Neural progenitor cell (in vitro differentiated cells): Measurements from ENCODE around the gene GCN1. TPM values are rescaled to one million over a fixed set of nuclear protein-coding genes. Genes with fewer than 3 reads are reported as not detected.

ENCODE experiments used
- DNase-seq: peaks from one replicate; pipeline ENCODE4 v3.0.0-alpha.2; 2016; ENCODE audit warnings: low spot score
- H2AFZ ChIP-seq: fragments of 200-600 bp; sonication (generic); replicated peaks from 2 replicates; pipeline ENCODE4 v1.6.1; 2016; ENCODE audit warnings: antibody characterized with exemption
- H3F3A ChIP-seq: fragments of 200-600 bp; sonication (generic); 2 replicates; pipeline ENCODE4 v1.6.1; 2016; ENCODE audit warnings: antibody characterized with exemption, low read depth
- H3K27ac ChIP-seq: fragments of 200-600 bp; sonication (generic); 2 replicates; pipeline ENCODE4 v1.5.1; 2016; ENCODE audit warnings: mild to moderate bottlenecking
- H3K27me3 ChIP-seq: fragments of 200-600 bp; sonication (generic); 2 replicates; pipeline ENCODE4 v1.6.1; 2016; ENCODE audit warnings: mild to moderate bottlenecking, moderate library complexity
- H3K36me3 ChIP-seq: fragments of 200-600 bp; sonication (generic); 2 replicates; pipeline ENCODE4 v1.5.1; 2016
- H3K4me1 ChIP-seq: fragments of 200-600 bp; sonication (generic); 2 replicates; pipeline ENCODE4 v1.6.1; 2016; ENCODE audit warnings: mixed run types
- H3K4me2 ChIP-seq: fragments of 200-600 bp; sonication (generic); 2 replicates; pipeline ENCODE4 v1.6.1; 2016
- H3K4me3 ChIP-seq: fragments of 200-600 bp; sonication (generic); 2 replicates; pipeline ENCODE4 v1.5.1; 2016
- H3K79me2 ChIP-seq: fragments of 200-600 bp; sonication (generic); 2 replicates; pipeline ENCODE4 v1.6.1; 2016; ENCODE audit warnings: low read depth
- H3K9ac ChIP-seq: fragments of 200-600 bp; sonication (generic); 2 replicates; pipeline ENCODE4 v1.6.1; 2016
- H3K9me3 ChIP-seq: fragments of 200-600 bp; sonication (generic); 2 replicates; pipeline ENCODE4 v1.5.1; 2016; ENCODE audit warnings: low read depth
- H4K20me1 ChIP-seq: fragments of 200-600 bp; sonication (generic); 2 replicates; pipeline ENCODE4 v1.6.1; 2016; ENCODE audit warnings: low read depth
- H3K27ac Mint-ChIP-seq: 3 replicates; pipeline ENCODE4 v1.8.0; 2021; ENCODE audit warnings: mixed read lengths
- H3K27me3 Mint-ChIP-seq: 2 replicates; pipeline ENCODE4 v1.8.0; 2022; ENCODE audit warnings: low read depth, mild to moderate bottlenecking, inconsistent platforms, moderate library complexity, mixed read lengths; ENCODE audit not compliant: insufficient read depth
- H3K36me3 Mint-ChIP-seq: 3 replicates; pipeline ENCODE4 v1.8.0; 2021; ENCODE audit warnings: mixed read lengths
- H3K4me1 Mint-ChIP-seq: 3 replicates; pipeline ENCODE4 v1.8.0; 2021; ENCODE audit warnings: mixed read lengths
- H3K4me3 Mint-ChIP-seq: 3 replicates; pipeline ENCODE4 v1.8.0; 2021; ENCODE audit warnings: mild to moderate bottlenecking, moderate library complexity, mixed read lengths
- H3K9me3 Mint-ChIP-seq: 3 replicates; pipeline ENCODE4 v1.8.0; 2020; ENCODE audit warnings: mixed read lengths
- EZH2 ChIP-seq: fragments of 200-600 bp; sonication (generic); IDR thresholded peaks from 2 replicates; pipeline ENCODE4 v1.6.1; 2017; ENCODE audit warnings: antibody characterized with exemption, mild to moderate bottlenecking, moderate library complexity
- EZH2phosphoT487 ChIP-seq: fragments of 200-600 bp; sonication (generic); IDR thresholded peaks from 2 replicates; pipeline ENCODE4 v1.6.1; 2017; ENCODE audit warnings: antibody characterized with exemption
- total RNA-seq: library from RNA; depleted of rRNA; stranded (reverse); fragments of >200 nt; gene quantifications from 2 replicates; pipeline ENCODE4 v1.2.3, GENCODE V29; 2015; ENCODE audit warnings: low replicate concordance
- TF ChIP-seq, protein P1 (sequence below): fragments of 200-600 bp; sonication (generic); IDR thresholded peaks from 2 replicates; pipeline ENCODE4 v1.5.1; 2017; ENCODE audit warnings: antibody characterized with exemption, mild to moderate bottlenecking

Gene GCN1
- total RNA-seq, 1 donor from 2014 or later = 60.9 TPM

DNA sequence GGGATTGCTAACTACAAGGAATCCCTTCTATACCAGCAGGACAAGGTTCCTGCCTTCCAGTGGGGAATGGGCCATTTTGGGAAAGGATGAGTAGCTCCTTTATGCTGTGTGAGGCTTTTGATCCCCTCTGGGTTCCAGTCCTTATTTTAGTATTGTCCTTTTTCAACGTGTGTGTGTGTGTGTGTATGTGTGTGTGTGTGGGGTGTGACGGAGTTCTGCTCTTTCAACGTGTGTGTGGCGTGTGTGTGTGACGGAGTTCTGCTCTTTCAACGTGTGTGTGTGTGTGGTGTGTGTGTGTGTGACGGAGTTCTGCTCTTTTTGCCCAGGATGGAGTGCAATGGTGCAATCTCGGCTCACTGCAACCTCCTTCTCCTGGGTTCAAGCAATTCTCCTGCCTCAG lies 105.4 kb downstream of the GCN1 start:
- H3K27ac ChIP-seq = no peak overlapping the region
- no peak overlapping the region for H3K4me2 ChIP-seq
- no peaks in the 10 kb centered on the region for H3K36me3 ChIP-seq
- H3K9ac ChIP-seq = no peak overlapping the region
- Mint-ChIP-seq H3K4me1 (peaks cover 65% of the 10 kb centered on the region), H3K27me3 (peaks cover 5% of the 10 kb centered on the region), H3K27ac (peak overlapping the region; percentile 31), H3K4me3 (peak overlapping the region; percentile 3), H3K9me3 (no peaks in the 10 kb centered on the region), H3K36me3 (peaks cover 7% of the 10 kb centered on the region)
- no peaks in the 10 kb centered on the region for H3K27me3 ChIP-seq
- TF ChIP-seq, protein P1, sequence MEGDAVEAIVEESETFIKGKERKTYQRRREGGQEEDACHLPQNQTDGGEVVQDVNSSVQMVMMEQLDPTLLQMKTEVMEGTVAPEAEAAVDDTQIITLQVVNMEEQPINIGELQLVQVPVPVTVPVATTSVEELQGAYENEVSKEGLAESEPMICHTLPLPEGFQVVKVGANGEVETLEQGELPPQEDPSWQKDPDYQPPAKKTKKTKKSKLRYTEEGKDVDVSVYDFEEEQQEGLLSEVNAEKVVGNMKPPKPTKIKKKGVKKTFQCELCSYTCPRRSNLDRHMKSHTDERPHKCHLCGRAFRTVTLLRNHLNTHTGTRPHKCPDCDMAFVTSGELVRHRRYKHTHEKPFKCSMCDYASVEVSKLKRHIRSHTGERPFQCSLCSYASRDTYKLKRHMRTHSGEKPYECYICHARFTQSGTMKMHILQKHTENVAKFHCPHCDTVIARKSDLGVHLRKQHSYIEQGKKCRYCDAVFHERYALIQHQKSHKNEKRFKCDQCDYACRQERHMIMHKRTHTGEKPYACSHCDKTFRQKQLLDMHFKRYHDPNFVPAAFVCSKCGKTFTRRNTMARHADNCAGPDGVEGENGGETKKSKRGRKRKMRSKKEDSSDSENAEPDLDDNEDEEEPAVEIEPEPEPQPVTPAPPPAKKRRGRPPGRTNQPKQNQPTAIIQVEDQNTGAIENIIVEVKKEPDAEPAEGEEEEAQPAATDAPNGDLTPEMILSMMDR = no peak
- TF ChIP-seq EZH2phosphoT487 (no peak), EZH2 (no peak)
- H3F3A ChIP-seq = peaks cover 28% of the 10 kb centered on the region
- H4K20me1 ChIP-seq = peaks cover 1% of the 10 kb centered on the region
- no peak overlapping the region for H2AFZ ChIP-seq
- peaks cover 39% of the 10 kb centered on the region for H3K4me1 ChIP-seq
- H3K9me3 ChIP-seq = no peaks in the 10 kb centered on the region
- no peaks in the 10 kb centered on the region for H3K79me2 ChIP-seq
- H3K4me3 ChIP-seq = no peak overlapping the region
- DNase-seq = no peak

DNA sequence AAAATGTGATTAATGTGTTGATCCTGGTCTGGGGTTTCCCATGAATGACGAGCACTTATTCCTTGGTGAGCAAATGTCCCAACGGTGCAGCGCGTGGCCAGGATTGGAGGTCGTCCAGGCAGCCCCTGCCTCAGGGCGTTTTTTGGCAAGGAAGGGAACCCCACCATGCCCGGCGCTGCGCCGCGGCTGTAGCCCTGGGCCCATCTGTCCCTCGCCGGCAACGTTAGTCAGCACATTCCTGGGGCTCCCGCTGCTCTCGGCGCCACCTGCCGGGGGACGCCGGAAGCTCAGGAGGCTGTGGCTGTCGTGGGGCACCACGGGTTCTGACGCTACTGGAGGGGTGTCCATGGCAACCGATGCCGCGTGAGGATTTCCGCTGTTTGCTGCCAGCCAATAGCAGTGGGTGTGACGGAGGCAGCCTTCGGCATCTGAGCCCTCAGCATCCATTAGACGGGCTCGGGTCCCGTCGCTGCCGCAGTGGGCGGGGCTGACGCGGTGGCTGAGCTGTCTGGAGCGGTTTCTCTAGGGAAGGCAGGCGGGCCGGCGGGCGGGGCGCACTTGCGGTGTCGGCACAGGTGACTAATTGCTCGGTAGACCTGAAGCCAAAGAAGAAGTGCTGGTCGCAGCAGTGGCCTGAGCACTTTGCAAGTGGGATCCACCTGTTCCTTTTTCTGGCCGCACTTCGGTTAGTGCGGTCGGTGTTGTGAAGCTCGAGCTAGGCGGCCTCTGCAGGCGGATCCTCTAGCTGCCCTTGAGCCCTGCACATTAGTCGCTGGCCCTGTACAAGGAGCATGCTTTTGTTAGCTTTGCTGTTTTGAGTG lies 107.5 kb downstream of the GCN1 start:
- peak overlapping the region; percentile 78 for H2AFZ ChIP-seq
- Mint-ChIP-seq H3K9me3 (no peaks in the 10 kb centered on the region), H3K4me1 (peaks cover 50% of the 10 kb centered on the region), H3K4me3 (peak overlapping the region; percentile 87), H3K27ac (peak overlapping the region; percentile 84), H3K27me3 (peaks cover 3% of the 10 kb centered on the region), H3K36me3 (peaks cover 7% of the 10 kb centered on the region)
- H3K79me2 ChIP-seq = no peaks in the 10 kb centered on the region
- H3K9ac ChIP-seq = no peak overlapping the region
- peaks cover 21% of the 10 kb centered on the region for H3K4me1 ChIP-seq
- peak overlapping the region; percentile 73 for H3K4me2 ChIP-seq
- H3K36me3 ChIP-seq = no peaks in the 10 kb centered on the region
- no peaks in the 10 kb centered on the region for H4K20me1 ChIP-seq
- H3K27ac ChIP-seq = no peak overlapping the region
- TF ChIP-seq EZH2phosphoT487 (no peak), EZH2 (no peak)
- TF ChIP-seq, protein P1 = peak; percentile 90
- no peaks in the 10 kb centered on the region for H3K27me3 ChIP-seq
- no peaks in the 10 kb centered on the region for H3K9me3 ChIP-seq
- H3K4me3 ChIP-seq = peak overlapping the region; percentile 48
- peaks cover 11% of the 10 kb centered on the region for H3F3A ChIP-seq
- DNase-seq = peak; percentile 100

DNA sequence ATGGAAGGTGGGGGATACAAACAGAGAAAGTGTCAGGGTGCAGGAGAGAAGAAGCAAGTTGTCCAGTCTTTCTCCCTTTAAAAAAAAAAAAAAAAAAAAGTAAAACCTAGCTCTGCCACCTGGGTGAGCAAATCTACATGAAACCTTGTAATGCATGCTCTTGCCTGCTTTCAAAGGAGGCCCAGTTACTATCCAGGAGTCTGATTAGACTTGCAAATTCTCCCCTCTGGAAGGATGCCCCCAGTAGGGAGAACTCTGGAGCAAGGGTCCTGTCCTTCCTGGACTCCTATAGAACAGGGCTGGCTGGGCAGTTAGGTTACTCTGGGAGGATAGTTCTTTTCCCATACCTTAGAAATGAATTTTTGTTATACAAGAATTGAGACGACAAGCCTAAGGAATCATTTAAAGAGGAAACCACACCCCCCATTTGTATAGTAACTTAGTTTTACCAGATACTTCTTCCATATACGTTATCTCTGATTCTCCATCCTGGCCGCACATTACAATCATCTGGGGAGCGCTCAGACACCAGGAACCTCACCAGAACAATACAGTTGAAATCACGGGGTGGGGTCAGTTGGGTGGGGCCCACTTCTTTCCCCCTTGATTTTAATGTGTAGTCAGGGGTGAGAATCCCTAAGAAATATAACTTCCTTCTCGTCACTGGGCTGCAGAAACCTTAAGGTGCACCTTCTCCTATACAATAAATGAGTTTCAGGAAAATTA lies 108.4 kb downstream of the GCN1 start:
- H2AFZ ChIP-seq = peak overlapping the region; percentile 78
- H3K4me3 ChIP-seq = peak overlapping the region; percentile 32
- H3K4me3 Mint-ChIP-seq = peak overlapping the region; percentile 64

More for the DNA sequence above, 108.4 kb downstream of the GCN1 start:
- Histone ChIP-seq H3K36me3 (no peaks in the 10 kb centered on the region), H3K27me3 (no peaks in the 10 kb centered on the region), H3K9me3 (no peaks in the 10 kb centered on the region), H3K9ac (no peak overlapping the region), H3K4me2 (peak overlapping the region; percentile 71), H3K27ac (no peak overlapping the region), H3K4me1 (peaks cover 21% of the 10 kb centered on the region), H4K20me1 (no peaks in the 10 kb centered on the region), H3F3A (peaks cover 11% of the 10 kb centered on the region), H3K79me2 (no peaks in the 10 kb centered on the region)
- Mint-ChIP-seq H3K4me1 (peaks cover 42% of the 10 kb centered on the region), H3K27me3 (no peaks in the 10 kb centered on the region), H3K36me3 (peaks cover 4% of the 10 kb centered on the region), H3K27ac (no peak overlapping the region), H3K9me3 (no peaks in the 10 kb centered on the region)
- TF ChIP-seq, protein P1 = no peak
- DNase-seq = no peak
